ENCODE data around the gene NAA10.

The NAA10 gene

GRCh38 chrX:153919281-153919680 lies 15.6 kb downstream of the NAA10 start:
- H3K9ac ChIP-seq (ENCODE audit: low read depth, low read length) = no peak overlapping the region
- no peak overlapping the region for H3K27ac ChIP-seq (ENCODE audit: low read depth, low read length)
- H3K4me3 ChIP-seq (ENCODE audit: low read length) = no peak overlapping the region
- no peaks in the 10 kb centered on the region for H3K9me3 ChIP-seq (ENCODE audit: insufficient read depth, low read depth, low read length)
- H3K36me3 ChIP-seq (ENCODE audit: insufficient read depth, low read length) = peaks cover 16% of the 10 kb centered on the region
- no peaks in the 10 kb centered on the region for H3K4me1 ChIP-seq (ENCODE audit: insufficient read depth, low read length)
- H3K27me3 ChIP-seq (ENCODE audit: insufficient read depth, low read length) = no peaks in the 10 kb centered on the region
- WGBS = 95% methylated on average over 13 of the region's 13 CpGs

GRCh38 chrX:153917869-153918268 lies 17.0 kb downstream of the NAA10 start:
- no peaks in the 10 kb centered on the region for H3K9me3 ChIP-seq (ENCODE audit: insufficient read depth, low read depth, low read length)
- no peaks in the 10 kb centered on the region for H3K4me1 ChIP-seq (ENCODE audit: insufficient read depth, low read length)
- no peak overlapping the region for H3K9ac ChIP-seq (ENCODE audit: low read depth, low read length)
- peaks cover 16% of the 10 kb centered on the region for H3K36me3 ChIP-seq (ENCODE audit: insufficient read depth, low read length)
- no peak overlapping the region for H3K27ac ChIP-seq (ENCODE audit: low read depth, low read length)
- H3K4me3 ChIP-seq (ENCODE audit: low read length) = no peak overlapping the region
- H3K27me3 ChIP-seq (ENCODE audit: insufficient read depth, low read length) = no peaks in the 10 kb centered on the region
- WGBS = 94% methylated on average over 6 of the region's 6 CpGs

GRCh38 chrX:153913701-153914100 lies 21.1 kb downstream of the NAA10 start:
- no peaks in the 10 kb centered on the region for H3K27me3 ChIP-seq (ENCODE audit: insufficient read depth, low read length)
- no peaks in the 10 kb centered on the region for H3K4me1 ChIP-seq (ENCODE audit: insufficient read depth, low read length)
- no peak overlapping the region for H3K4me3 ChIP-seq (ENCODE audit: low read length)
- H3K9ac ChIP-seq (ENCODE audit: low read depth, low read length) = no peak overlapping the region
- no peaks in the 10 kb centered on the region for H3K9me3 ChIP-seq (ENCODE audit: insufficient read depth, low read depth, low read length)
- peaks cover 9% of the 10 kb centered on the region for H3K36me3 ChIP-seq (ENCODE audit: insufficient read depth, low read length)
- H3K27ac ChIP-seq (ENCODE audit: low read depth, low read length) = no peak overlapping the region
- WGBS = 94% methylated on average over 17 of the region's 17 CpGs

- Histone ChIP-seq H3K27me3 (ENCODE audit: insufficient read depth, low read length) (no peaks in the 10 kb centered on the region), H3K9ac (ENCODE audit: low read depth, low read length) (no peak overlapping the region)
Observed at GRCh38 chrX:153913211-153913610, 21.6 kb downstream of the NAA10 start.

GRCh38 chrX:153911798-153912197 lies 23.0 kb downstream of the NAA10 start:
- Histone ChIP-seq H3K36me3 (ENCODE audit: insufficient read depth, low read length) (no peaks in the 10 kb centered on the region), H3K4me1 (ENCODE audit: insufficient read depth, low read length) (no peaks in the 10 kb centered on the region), H3K9ac (ENCODE audit: low read depth, low read length) (no peak overlapping the region), H3K9me3 (ENCODE audit: insufficient read depth, low read depth, low read length) (no peaks in the 10 kb centered on the region), H3K27me3 (ENCODE audit: insufficient read depth, low read length) (no peaks in the 10 kb centered on the region), H3K27ac (ENCODE audit: low read depth, low read length) (no peak overlapping the region), H3K4me3 (ENCODE audit: low read length) (no peak overlapping the region)
- 96% methylated on average over 4 of the region's 6 CpGs for WGBS

More at GRCh38 chrX:153913211-153913610, 21.6 kb downstream of the NAA10 start:
- no peak overlapping the region for H3K27ac ChIP-seq (ENCODE audit: low read depth, low read length)
- H3K9me3 ChIP-seq (ENCODE audit: insufficient read depth, low read depth, low read length) = no peaks in the 10 kb centered on the region
- 77% methylated on average over 13 of the region's 17 CpGs for WGBS
- no peaks in the 10 kb centered on the region for H3K4me1 ChIP-seq (ENCODE audit: insufficient read depth, low read length)
- H3K36me3 ChIP-seq (ENCODE audit: insufficient read depth, low read length) = peaks cover 6% of the 10 kb centered on the region
- no peak overlapping the region for H3K4me3 ChIP-seq (ENCODE audit: low read length)

GRCh38 chrX:153910446-153910845 lies 24.4 kb downstream of the NAA10 start:
- WGBS = 95% methylated on average over 21 of the region's 22 CpGs
- Histone ChIP-seq H3K9me3 (ENCODE audit: insufficient read depth, low read depth, low read length) (no peaks in the 10 kb centered on the region), H3K4me3 (ENCODE audit: low read length) (no peak overlapping the region), H3K27ac (ENCODE audit: low read depth, low read length) (no peak overlapping the region), H3K36me3 (ENCODE audit: insufficient read depth, low read length) (no peaks in the 10 kb centered on the region), H3K27me3 (ENCODE audit: insufficient read depth, low read length) (no peaks in the 10 kb centered on the region), H3K9ac (ENCODE audit: low read depth, low read length) (no peak overlapping the region), H3K4me1 (ENCODE audit: insufficient read depth, low read length) (no peaks in the 10 kb centered on the region)

GRCh38 chrX:153909980-153910360 lies 24.9 kb downstream of the NAA10 start:
- Histone ChIP-seq H3K36me3 (ENCODE audit: insufficient read depth, low read length) (no peaks in the 10 kb centered on the region), H3K27me3 (ENCODE audit: insufficient read depth, low read length) (no peaks in the 10 kb centered on the region), H3K4me3 (ENCODE audit: low read length) (no peak overlapping the region), H3K9me3 (ENCODE audit: insufficient read depth, low read depth, low read length) (no peaks in the 10 kb centered on the region), H3K9ac (ENCODE audit: low read depth, low read length) (no peak overlapping the region), H3K4me1 (ENCODE audit: insufficient read depth, low read length) (no peaks in the 10 kb centered on the region), H3K27ac (ENCODE audit: low read depth, low read length) (no peak overlapping the region)
- 96% methylated on average over 25 of the region's 25 CpGs for WGBS

GRCh38 chrX:153909024-153909979 lies 25.5 kb downstream of the NAA10 start:
- Histone ChIP-seq H3K4me1 (ENCODE audit: insufficient read depth, low read length) (no peaks in the 10 kb centered on the region), H3K27ac (ENCODE audit: low read depth, low read length) (no peak overlapping the region), H3K9ac (ENCODE audit: low read depth, low read length) (no peak overlapping the region), H3K27me3 (ENCODE audit: insufficient read depth, low read length) (no peaks in the 10 kb centered on the region), H3K36me3 (ENCODE audit: insufficient read depth, low read length) (no peaks in the 10 kb centered on the region), H3K9me3 (ENCODE audit: insufficient read depth, low read depth, low read length) (no peaks in the 10 kb centered on the region), H3K4me3 (ENCODE audit: low read length) (no peak overlapping the region)
- 82% methylated on average over 36 of the region's 37 CpGs for WGBS

GRCh38 chrX:153908219-153908860 lies 26.5 kb downstream of the NAA10 start:
- H3K4me3 ChIP-seq (ENCODE audit: low read length) = no peak overlapping the region
- H3K4me1 ChIP-seq (ENCODE audit: insufficient read depth, low read length) = no peaks in the 10 kb centered on the region
- H3K27me3 ChIP-seq (ENCODE audit: insufficient read depth, low read length) = no peaks in the 10 kb centered on the region
- whole genome bisulfite sequencing = 93% methylated on average over 23 of the region's 23 CpGs
- no peak overlapping the region for H3K9ac ChIP-seq (ENCODE audit: low read depth, low read length)
- H3K9me3 ChIP-seq (ENCODE audit: insufficient read depth, low read depth, low read length) = no peaks in the 10 kb centered on the region
- H3K36me3 ChIP-seq (ENCODE audit: insufficient read depth, low read length) = no peaks in the 10 kb centered on the region
- no peak overlapping the region for H3K27ac ChIP-seq (ENCODE audit: low read depth, low read length)

- Histone ChIP-seq H3K4me1 (ENCODE audit: insufficient read depth, low read length) (no peaks in the 10 kb centered on the region), H3K9me3 (ENCODE audit: insufficient read depth, low read depth, low read length) (no peaks in the 10 kb centered on the region)
Observed at GRCh38 chrX:153907456-153907855, 27.4 kb downstream of the NAA10 start.

GRCh38 chrX:153906126-153906917 lies 28.5 kb downstream of the NAA10 start:
- Histone ChIP-seq H3K4me3 (ENCODE audit: low read length) (no peak overlapping the region), H3K9ac (ENCODE audit: low read depth, low read length) (no peak overlapping the region), H3K36me3 (ENCODE audit: insufficient read depth, low read length) (no peaks in the 10 kb centered on the region), H3K27ac (ENCODE audit: low read depth, low read length) (no peak overlapping the region), H3K4me1 (ENCODE audit: insufficient read depth, low read length) (no peaks in the 10 kb centered on the region), H3K27me3 (ENCODE audit: insufficient read depth, low read length) (no peaks in the 10 kb centered on the region), H3K9me3 (ENCODE audit: insufficient read depth, low read depth, low read length) (no peaks in the 10 kb centered on the region)
- 93% methylated on average over 27 of the region's 27 CpGs for WGBS

More at GRCh38 chrX:153907456-153907855, 27.4 kb downstream of the NAA10 start:
- WGBS = 94% methylated on average over 12 of the region's 12 CpGs
- H3K27ac ChIP-seq (ENCODE audit: low read depth, low read length) = no peak overlapping the region
- H3K4me3 ChIP-seq (ENCODE audit: low read length) = no peak overlapping the region
- H3K9ac ChIP-seq (ENCODE audit: low read depth, low read length) = no peak overlapping the region
- H3K27me3 ChIP-seq (ENCODE audit: insufficient read depth, low read length) = no peaks in the 10 kb centered on the region
- no peaks in the 10 kb centered on the region for H3K36me3 ChIP-seq (ENCODE audit: insufficient read depth, low read length)
